ENCODE measurements around the gene ZNF556.
"Not testable (repeated sequence)": the region's sequence is repeated elsewhere in the genome, so short reads cannot be mapped to it uniquely, and the experiment has no call there.

ZNF556 gene

DNA sequence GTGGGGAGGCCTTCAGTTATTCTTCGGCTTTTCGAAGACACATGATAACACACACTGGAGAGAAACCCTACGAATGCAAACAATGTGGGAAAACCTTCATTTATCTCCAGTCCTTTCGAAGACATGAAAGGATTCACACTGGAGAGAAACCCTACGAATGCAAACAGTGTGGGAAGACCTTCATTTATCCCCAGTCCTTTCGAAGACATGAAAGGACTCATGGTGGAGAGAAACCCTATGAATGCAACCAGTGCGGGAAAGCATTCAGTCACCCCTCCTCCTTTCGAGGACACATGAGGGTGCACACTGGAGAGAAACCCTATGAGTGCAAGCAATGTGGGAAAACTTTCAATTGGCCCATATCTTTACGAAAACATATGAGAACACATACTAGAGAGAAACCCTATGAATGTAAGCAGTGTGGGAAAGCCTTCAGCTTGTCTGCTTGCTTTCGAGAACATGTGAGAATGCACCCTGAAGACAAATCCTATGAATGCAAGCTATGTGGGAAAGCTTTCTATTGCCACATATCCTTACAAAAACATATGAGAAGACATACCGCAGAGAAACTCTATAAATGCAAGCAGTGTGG is 14.0 kb upstream of the ZNF556 start:
- no peak for DNase-seq (ENCODE audit: low read depth in 3 of 3)

DNA sequence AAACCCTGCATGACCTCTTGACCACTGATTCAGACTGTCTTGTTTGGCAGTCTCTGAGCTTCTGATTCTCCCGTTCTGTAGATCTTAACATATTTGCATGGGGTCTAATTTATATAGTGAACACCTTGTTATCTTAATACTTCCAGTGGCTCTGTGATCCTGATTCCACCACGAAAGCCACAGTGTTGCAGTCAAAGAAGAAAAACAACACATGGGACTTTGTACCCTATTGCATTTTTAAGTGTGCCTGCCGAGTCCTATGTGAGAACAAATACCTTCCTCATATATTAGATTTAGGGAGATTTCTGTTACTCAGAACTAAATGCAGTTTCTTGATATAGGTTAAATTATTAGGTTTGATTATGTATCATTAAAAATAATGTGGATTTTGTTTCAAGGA is 12.3 kb upstream of the ZNF556 start:
- no peak for DNase-seq (ENCODE audit: low read depth in 3 of 3)

- no peak for DNase-seq (ENCODE audit: low read depth in 3 of 3)
Measured at GRCh38 chr19:2856457-2857050, 10.6 kb upstream of the ZNF556 start.

DNA sequence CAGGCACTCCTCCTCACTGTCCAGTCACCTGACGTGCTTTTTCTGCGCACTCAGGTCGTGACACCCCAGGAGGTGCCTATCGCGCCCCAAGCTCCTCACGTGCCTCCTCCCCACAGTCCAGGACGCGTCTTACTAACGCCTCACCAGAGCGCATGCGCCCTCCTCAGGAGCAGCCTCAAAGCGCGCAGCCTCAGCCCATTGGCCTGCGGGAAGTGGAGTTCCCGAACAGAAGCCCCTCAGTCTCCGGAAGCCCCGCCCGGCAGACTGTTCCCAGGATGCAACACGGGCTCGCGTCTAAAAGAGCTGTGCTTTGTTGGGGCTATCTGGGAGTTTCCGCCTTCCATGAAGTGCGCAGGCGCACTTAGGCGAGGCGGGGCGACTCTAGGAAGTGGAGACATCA is 8.3 kb upstream of the ZNF556 start:
- no peak for DNase-seq (ENCODE audit: low read depth in 3 of 3)

GRCh38 chr19:2863816-2864215 is 3.3 kb upstream of the ZNF556 start:
- no peak for DNase-seq (ENCODE audit: low read depth in 3 of 3)

GRCh38 chr19:2865334-2866100 is 1.6 kb upstream of the ZNF556 start:
- DNase-seq (ENCODE audit: low read depth in 3 of 3): no peak

GRCh38 chr19:2866495-2867024 is 575 bp upstream of the ZNF556 start:
- DNase-seq (ENCODE audit: low read depth in 3 of 3): no peak

GRCh38 chr19:2869618-2870017 is 2.5 kb downstream of the ZNF556 start:
- DNase-seq (ENCODE audit: low read depth in 3 of 3): no peak

DNA sequence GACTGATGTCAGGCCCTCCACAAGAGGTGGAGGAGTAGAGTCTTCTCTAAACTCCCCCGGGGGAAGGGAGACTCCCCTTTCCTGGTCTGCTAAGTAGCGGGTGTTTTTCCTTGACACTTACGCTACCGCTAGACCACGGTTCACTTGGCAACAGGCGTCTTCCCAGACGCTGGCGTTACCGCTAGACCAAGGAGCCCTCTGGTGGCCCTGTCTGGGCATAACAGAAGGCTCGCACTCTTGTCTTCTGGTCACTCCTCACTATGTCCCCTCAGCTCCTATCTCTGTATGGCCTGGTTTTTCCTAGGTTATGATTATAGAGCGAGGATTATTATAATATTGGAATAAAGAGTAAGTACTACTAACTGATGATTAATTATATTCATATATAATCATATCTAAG is 5.0 kb downstream of the ZNF556 start:
- DNase-seq (ENCODE audit: low read depth in 3 of 3): not testable (repeated sequence)

DNA sequence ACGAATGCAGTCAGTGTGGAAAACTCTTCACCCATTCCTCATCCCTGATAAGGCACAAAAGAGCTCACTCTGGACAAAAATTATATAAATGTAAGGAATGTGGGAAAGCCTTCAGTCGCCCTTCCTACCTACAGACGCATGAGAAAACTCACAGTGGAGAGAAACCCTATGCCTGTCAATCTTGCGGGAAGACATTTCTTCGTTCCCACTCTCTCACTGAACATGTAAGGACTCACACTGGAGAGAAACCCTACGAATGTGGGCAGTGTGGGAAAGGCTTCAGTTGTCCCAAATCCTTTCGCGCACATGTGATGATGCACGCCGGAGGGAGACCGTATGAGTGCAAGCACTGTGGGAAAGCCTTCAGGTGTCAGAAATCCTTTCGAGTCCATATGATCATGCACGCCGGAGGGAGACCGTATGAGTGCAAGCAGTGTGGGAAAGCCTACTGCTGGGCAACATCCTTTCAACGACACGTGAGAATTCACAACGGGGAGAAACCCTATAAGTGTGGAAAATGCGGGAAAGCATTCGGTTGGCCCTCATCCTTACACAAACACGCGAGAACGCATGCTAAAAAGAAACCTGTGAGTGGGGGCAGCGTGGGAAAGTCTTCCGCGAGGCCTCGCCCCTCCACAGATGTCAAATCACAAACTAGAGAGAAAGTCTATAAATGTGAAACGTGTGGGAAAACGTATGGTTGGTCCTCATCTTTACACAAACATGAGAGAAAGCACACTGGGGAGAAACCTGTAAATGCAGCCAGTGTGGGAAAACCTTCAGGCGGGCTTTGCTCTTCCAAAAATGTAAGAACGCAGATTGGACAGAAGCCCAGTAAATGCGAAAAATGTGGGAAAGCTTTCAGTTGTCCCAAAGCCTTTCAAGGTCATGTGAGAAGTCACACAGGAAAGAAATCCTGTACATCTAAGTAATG is 10.5 kb downstream of the ZNF556 start:
- DNase-seq (ENCODE audit: low read depth in 3 of 3): no peak

GRCh38 chr19:2883686-2884439 is 16.7 kb downstream of the ZNF556 start:
- DNase-seq (ENCODE audit: low read depth in 3 of 3): no peak

DNA sequence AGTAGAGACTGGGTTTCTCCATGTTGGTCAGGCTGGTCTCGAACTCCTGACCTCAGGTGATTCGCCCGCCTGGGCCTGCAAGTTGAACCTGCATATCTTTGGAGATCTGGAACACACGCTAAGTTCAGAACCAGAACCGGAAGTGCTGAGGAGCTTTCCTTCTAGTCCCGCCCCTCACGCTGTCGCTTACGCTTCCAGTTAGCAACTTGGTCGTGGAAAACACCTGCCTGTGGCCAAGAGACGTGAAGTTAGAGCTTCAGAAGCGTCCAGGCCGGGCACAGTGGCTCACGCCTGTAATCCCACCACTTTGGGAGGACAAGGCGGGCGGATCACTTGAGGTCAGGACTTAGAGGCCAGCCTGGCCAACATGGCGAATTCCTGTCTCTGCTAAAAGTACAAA is 18.6 kb downstream of the ZNF556 start:
- DNase-seq (ENCODE audit: low read depth in 3 of 3): no peak

DNA sequence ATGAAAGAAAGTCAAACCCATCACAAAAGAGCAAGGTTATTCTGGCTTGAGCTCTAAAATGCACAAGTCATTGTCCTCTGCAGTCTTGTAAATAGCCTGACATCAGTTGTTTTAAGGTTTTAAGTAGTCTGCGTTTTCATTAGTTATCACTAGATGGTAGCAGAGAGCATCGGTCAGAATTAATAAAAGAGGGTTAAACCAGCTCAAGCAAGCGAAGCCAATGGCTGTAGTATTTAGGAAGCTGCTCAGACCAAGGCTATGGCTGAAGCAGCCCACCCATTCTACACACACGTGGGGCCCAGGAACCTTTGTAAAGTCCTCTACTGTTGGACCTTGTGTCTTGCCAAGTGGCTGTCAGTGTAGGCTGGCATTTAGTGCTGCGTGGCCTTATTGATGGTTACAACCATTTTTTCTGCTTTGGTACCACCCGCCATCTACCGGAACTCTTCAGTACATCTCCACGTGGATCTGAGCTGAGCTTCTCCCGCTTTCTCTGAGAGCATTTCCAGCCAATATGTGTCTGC is 20.3 kb downstream of the ZNF556 start:
- DNase-seq (ENCODE audit: low read depth in 3 of 3): no peak

GRCh38 chr19:2888731-2889224 is 21.6 kb downstream of the ZNF556 start:
- peak in 1 of 3 donors; percentile 56 for DNase-seq (ENCODE audit: low read depth in 3 of 3)

DNA sequence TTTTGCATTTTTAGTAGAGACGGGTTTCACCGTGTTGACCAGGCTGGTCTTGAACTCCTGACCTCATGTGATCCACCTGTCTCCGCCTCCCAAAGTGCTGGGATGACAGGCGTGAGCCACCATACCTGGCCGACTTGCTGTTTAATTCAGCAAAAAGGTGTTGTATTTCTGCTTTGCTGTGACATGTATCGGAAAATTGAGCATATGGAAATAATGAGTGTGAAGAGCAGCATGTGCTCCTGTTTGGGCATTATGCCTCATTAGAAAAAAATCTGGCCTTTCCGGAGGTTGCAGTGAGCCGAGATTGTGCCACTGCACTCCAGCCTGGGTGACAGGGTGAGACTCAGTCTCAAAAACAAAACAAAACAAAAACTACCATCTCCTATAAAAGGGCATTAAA is 23.4 kb downstream of the ZNF556 start:
- DNase-seq (ENCODE audit: low read depth in 3 of 3): not testable (repeated sequence)

- no peak for DNase-seq (ENCODE audit: low read depth in 3 of 3)
Measured at GRCh38 chr19:2896694-2897093, 29.6 kb downstream of the ZNF556 start.

GRCh38 chr19:2900296-2901252 is 33.4 kb downstream of the ZNF556 start, which contains the start of gene ZNF57:
ZNF57 (plus strand) TSS chr19:2900928; CDS start chr19:2901046, 118 bp downstream.
- peak; percentile 96 to 99 (median 98) for DNase-seq (ENCODE audit: low read depth in 3 of 3)

- DNase-seq (ENCODE audit: low read depth in 3 of 3): no peak
Measured at GRCh38 chr19:2902590-2903218, 35.6 kb downstream of the ZNF556 start.

GRCh38 chr19:2903326-2903725 is 36.2 kb downstream of the ZNF556 start:
- not testable (repeated sequence) for DNase-seq (ENCODE audit: low read depth in 3 of 3)
